Peyer's patch (tissue), 4 donors: Measurements from ENCODE around the gene NUP98. TPM values are rescaled to one million over a fixed set of nuclear protein-coding genes. Genes with fewer than 3 reads are reported as not detected.
"Not testable (repeated sequence)": the region's sequence is repeated elsewhere in the genome, so short reads cannot be mapped to it uniquely, and the experiment has no call there.

Experiments
- DNase-seq, 3 donors: peaks; one replicate each; pipeline ENCODE4 v3.0.0-alpha.2; 2017 to 2019
- H3K27ac ChIP-seq, 4 donors: fragments of 200-600 bp; sonication (generic); one replicate each; pipeline ENCODE4 v1.5.1; 2016 to 2019
- H3K27me3 ChIP-seq, 2 donors: fragments of 200-600 bp; sonication (generic); one replicate each; pipeline ENCODE4 v1.5.1; 2019
- H3K36me3 ChIP-seq, 3 donors: fragments of 200-600 bp; sonication (generic); one replicate each; pipeline ENCODE4 v1.5.1; 2016 to 2019
- H3K4me1 ChIP-seq, 4 donors: fragments of 200-600 bp; sonication (generic); one replicate each; pipeline ENCODE4 v1.5.1; 2016 to 2019
- H3K4me3 ChIP-seq, 4 donors: fragments of 200-600 bp; sonication (generic); 1 replicate in 3 of 4; 2 replicates in 1 of 4; pipeline ENCODE4 v1.5.1; 2016 to 2019; ENCODE audit warnings: mild to moderate bottlenecking in 1 of 4
- H3K9me3 ChIP-seq, 4 donors: fragments of 200-600 bp; sonication (generic); one replicate each; pipeline ENCODE4 v1.5.1; 2016 to 2019; ENCODE audit warnings: mild to moderate bottlenecking in 1 of 4
- POLR2A ChIP-seq, 2 donors: fragments of 450-650 bp; IDR thresholded peaks; one replicate each; pipeline ENCODE4 v1.5.1; 2017; ENCODE audit warnings: antibody characterized with exemption in 2 of 2, mild to moderate bottlenecking in 2 of 2, moderate library complexity in 2 of 2
- total RNA-seq, 4 donors: library from RNA; depleted of rRNA; stranded (reverse); fragments of >200 nt; gene quantifications; one replicate each; pipeline ENCODE4 v1.1.0, GENCODE V29; 2016
- TF ChIP-seq, protein P1 (sequence below), 6 experiments: fragments of 450-650 bp in 4 of 6; fragments of 200-600 bp in 2 of 6; sonication (generic) in 1 of 6; IDR thresholded peaks; one replicate each; pipeline ENCODE4 v1.5.1; 2017 to 2019; ENCODE audit warnings: antibody characterized with exemption in 6 of 6, mild to moderate bottlenecking in 3 of 6, moderate library complexity in 1 of 6

Gene NUP98
- total RNA-seq, 4 donors from 2014 or later, result 67.7 to 113 (median 86.8) TPM

DNA sequence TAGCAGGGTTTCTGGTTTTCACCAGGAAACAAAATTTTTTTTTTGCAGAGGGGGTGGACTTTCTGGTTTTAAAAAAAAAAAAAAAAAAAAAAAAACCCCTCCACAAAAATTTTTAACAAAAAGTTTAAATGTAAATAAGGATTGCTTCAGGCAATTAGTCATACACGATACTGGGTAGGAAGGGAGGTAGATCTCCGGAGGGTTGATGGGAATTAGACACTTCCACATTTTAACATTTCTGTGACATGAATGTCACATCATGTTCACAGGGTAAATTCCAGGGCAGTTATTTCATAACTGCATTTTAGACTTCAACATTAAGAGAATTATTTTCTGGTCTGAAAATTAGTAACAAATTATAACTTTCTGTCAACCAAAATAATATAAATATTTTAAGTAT lies 15.9 kb downstream of the NUP98 start:
- H3K27ac ChIP-seq, result no peak overlapping the region
- TF ChIP-seq, protein P1, sequence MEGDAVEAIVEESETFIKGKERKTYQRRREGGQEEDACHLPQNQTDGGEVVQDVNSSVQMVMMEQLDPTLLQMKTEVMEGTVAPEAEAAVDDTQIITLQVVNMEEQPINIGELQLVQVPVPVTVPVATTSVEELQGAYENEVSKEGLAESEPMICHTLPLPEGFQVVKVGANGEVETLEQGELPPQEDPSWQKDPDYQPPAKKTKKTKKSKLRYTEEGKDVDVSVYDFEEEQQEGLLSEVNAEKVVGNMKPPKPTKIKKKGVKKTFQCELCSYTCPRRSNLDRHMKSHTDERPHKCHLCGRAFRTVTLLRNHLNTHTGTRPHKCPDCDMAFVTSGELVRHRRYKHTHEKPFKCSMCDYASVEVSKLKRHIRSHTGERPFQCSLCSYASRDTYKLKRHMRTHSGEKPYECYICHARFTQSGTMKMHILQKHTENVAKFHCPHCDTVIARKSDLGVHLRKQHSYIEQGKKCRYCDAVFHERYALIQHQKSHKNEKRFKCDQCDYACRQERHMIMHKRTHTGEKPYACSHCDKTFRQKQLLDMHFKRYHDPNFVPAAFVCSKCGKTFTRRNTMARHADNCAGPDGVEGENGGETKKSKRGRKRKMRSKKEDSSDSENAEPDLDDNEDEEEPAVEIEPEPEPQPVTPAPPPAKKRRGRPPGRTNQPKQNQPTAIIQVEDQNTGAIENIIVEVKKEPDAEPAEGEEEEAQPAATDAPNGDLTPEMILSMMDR (IDR thresholded peaks at IDR 0.05), result no peak
- no peak for TF ChIP-seq POLR2A (IDR thresholded peaks at IDR 0.05)
- peaks cover 0 to 7% (median 0%) of the 10 kb centered on the region in 4 donors for H3K4me1 ChIP-seq
- H3K4me3 ChIP-seq, result no peak overlapping the region
- H3K36me3 ChIP-seq, result peaks cover 0 to 48% (median 7%) of the 10 kb centered on the region in 3 donors
- no peaks in the 10 kb centered on the region for H3K27me3 ChIP-seq
- DNase-seq, result no peak
- H3K9me3 ChIP-seq, result no peaks in the 10 kb centered on the region

DNA sequence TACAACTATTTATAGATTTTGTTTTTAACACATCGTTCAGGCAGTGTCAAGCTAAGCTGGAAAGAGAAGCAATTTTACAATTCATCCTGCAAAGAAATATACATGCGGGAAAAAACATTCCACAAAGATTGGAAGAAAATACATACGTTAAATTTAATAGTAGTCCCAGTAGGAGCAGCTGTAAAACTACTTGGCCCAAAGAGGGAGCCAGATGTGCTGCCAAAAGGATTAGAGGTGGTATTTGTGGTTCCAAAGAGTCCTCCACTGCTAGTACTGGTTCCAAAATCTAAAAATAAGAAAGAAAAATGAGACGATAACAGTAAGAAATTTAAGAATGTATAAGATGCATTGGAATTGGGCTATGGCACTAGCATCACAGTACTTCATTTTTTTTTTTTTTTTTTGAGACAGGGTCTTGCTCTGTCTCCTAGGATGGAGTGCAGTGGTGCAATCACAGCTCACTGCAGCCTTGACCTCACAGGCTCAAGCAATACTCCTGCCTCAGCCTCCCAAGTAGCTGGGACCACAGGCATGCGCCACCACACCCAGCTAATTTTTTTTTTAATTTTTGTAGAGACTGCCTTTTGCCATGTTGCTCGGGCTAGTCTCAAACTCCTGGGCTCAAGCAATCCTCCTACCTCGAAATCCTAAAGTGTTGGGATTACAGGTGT lies 21.5 kb downstream of the NUP98 start:
- Histone ChIP-seq H3K27me3 (no peaks in the 10 kb centered on the region), H3K4me1 (no peaks in the 10 kb centered on the region), H3K27ac (no peak overlapping the region), H3K4me3 (no peak overlapping the region), H3K36me3 (peaks cover 0 to 96% (median 7%) of the 10 kb centered on the region in 3 donors), H3K9me3 (no peaks in the 10 kb centered on the region)
- no peak for DNase-seq
- TF ChIP-seq, protein P1 (IDR thresholded peaks at IDR 0.05), result no peak
- TF ChIP-seq POLR2A (IDR thresholded peaks at IDR 0.05), result no peak

DNA sequence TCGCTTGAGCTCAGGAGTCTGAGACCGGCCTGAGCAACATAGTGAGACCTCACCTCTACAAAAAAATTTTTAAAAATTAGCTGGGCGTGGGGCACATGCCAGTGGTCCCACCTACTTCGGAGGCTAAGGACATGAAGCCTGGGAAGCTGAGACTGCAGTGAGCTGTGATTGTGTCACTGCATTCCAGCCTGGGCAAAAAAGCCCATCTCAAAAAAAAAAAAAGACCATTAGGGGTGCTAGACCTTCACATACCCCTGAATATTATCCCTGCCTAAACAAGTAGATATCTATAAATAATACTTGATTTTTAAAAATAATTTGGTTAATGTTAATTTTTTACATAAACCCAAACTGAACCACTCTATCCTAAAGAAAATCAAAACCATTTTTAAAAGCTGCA lies 24.2 kb downstream of the NUP98 start:
- Histone ChIP-seq H3K9me3 (no peaks in the 10 kb centered on the region), H3K27me3 (no peaks in the 10 kb centered on the region), H3K36me3 (peaks cover 0 to 97% (median 0%) of the 10 kb centered on the region in 3 donors), H3K27ac (no peak overlapping the region), H3K4me1 (no peaks in the 10 kb centered on the region), H3K4me3 (no peak overlapping the region)
- DNase-seq, result no peak
- TF ChIP-seq, protein P1 (IDR thresholded peaks at IDR 0.05), result no peak
- TF ChIP-seq POLR2A (IDR thresholded peaks at IDR 0.05), result no peak

DNA sequence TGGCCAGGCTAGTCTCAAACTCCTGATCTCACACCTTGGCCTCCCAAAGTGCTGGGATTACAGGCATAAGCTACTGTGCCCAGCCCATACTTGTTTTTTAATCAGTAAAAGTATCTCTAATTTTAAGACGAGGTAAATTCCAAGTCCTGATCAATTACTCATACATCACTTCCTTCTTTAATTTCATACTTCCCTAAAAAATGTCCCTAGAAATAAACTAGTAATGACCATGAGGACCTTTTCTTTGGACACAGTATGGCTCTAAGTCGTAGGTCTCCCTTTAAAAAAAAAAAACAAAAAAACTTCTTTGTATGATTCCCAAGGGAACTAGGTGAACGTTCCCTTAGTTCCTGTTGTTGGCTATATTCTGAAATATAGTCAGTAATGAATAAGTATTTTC lies 29.8 kb downstream of the NUP98 start:
- H3K4me1 ChIP-seq, result no peaks in the 10 kb centered on the region
- no peak for TF ChIP-seq POLR2A (IDR thresholded peaks at IDR 0.05)
- TF ChIP-seq, protein P1 (IDR thresholded peaks at IDR 0.05), result no peak
- H3K36me3 ChIP-seq, result peaks cover 0 to 98% (median 0%) of the 10 kb centered on the region in 3 donors
- no peak for DNase-seq
- no peaks in the 10 kb centered on the region for H3K27me3 ChIP-seq
- no peak overlapping the region for H3K4me3 ChIP-seq
- no peaks in the 10 kb centered on the region for H3K9me3 ChIP-seq
- H3K27ac ChIP-seq, result no peak overlapping the region

DNA sequence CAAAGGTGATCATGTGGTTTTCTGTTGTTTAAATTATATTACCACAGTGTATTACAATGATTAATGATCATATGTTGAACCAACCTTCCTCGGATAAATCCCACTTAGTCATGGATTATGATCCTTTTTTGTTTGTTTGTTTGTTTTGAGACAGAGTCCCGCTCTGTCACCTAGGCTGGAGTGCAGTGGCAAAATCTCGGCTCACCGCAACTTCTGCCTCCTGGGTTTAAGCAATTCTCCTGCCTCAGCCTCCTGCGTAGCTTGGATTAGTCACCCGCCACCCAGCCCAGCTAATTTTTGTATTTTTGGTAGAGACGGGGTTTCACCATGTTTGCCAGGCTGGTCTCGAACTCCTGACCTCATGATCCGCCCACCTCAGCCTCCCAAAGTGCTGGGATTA lies 30.5 kb downstream of the NUP98 start:
- not testable (repeated sequence) for H3K4me1 ChIP-seq

DNA sequence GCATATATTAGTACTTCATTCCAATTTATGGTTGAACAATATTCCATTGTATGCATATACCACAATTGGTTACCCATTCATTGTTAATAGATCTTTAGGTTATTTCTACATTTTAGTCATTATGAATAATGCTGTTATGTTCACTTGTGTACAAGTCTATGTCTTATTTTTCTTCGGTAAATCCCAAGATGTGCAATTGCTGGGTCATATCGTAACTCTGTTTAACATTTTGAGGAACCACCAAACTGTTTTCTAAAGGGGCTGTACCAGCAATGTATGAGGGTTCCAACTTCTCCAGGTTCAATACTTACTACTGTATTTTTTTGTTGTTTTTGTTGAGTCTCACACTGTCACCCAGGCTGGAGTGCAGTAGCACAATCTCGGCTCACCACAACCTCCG lies 33.1 kb downstream of the NUP98 start:
- TF ChIP-seq, protein P1 (IDR thresholded peaks at IDR 0.05), result no peak
- no peak for TF ChIP-seq POLR2A (IDR thresholded peaks at IDR 0.05)

More for the DNA sequence above, 30.5 kb downstream of the NUP98 start:
- not testable (repeated sequence) for DNase-seq, H3K27ac ChIP-seq, H3K27me3 ChIP-seq, H3K4me3 ChIP-seq, H3K9me3 ChIP-seq
- H3K36me3 ChIP-seq, result peaks cover 0 to 98% (median 0%) of the 10 kb centered on the region in 3 donors

More for the DNA sequence above, 33.1 kb downstream of the NUP98 start:
- no peaks in the 10 kb centered on the region for H3K9me3 ChIP-seq
- no peak overlapping the region for H3K4me3 ChIP-seq
- H3K36me3 ChIP-seq, result peaks cover 0 to 100% (median 0%) of the 10 kb centered on the region in 3 donors
- no peaks in the 10 kb centered on the region for H3K4me1 ChIP-seq
- no peaks in the 10 kb centered on the region for H3K27me3 ChIP-seq
- no peak for DNase-seq
- no peak overlapping the region for H3K27ac ChIP-seq
